Subcutaneous abdominal adipose tissue (tissue), 5 donors: Measurements from ENCODE around the gene PLA2G1B.

ENCODE experiments used
- H3K27ac ChIP-seq: one replicate; pipeline ENCODE4 v1.7.0; 2013; ENCODE audit warnings: low read depth, mild to moderate bottlenecking, inconsistent platforms, low read length, moderate library complexity
- H3K27me3 ChIP-seq, 5 donors: one replicate each; pipeline ENCODE4 v1.7.0; 2013; ENCODE audit warnings: low read length in 5 of 5, inconsistent platforms in 1 of 5; ENCODE audit not compliant: control insufficient read depth in 5 of 5, insufficient read depth in 4 of 5
- H3K36me3 ChIP-seq, 5 donors: one replicate each; pipeline ENCODE4 v1.7.0; 2013; ENCODE audit warnings: low read length in 5 of 5; ENCODE audit not compliant: control insufficient read depth in 5 of 5, insufficient read depth in 5 of 5
- H3K4me1 ChIP-seq, 5 donors: one replicate each; pipeline ENCODE4 v1.7.0; 2013; ENCODE audit warnings: low read length in 5 of 5, mild to moderate bottlenecking in 3 of 5, moderate library complexity in 1 of 5; ENCODE audit not compliant: control insufficient read depth in 5 of 5, insufficient read depth in 5 of 5
- H3K4me3 ChIP-seq, 5 donors: one replicate each; pipeline ENCODE4 v1.7.0; 2013; ENCODE audit warnings: low read length in 5 of 5, low read depth in 1 of 5
- H3K9ac ChIP-seq, 5 donors: one replicate each; pipeline ENCODE4 v1.7.0; 2013; ENCODE audit warnings: low read length in 5 of 5, mild to moderate bottlenecking in 4 of 5, moderate library complexity in 3 of 5
- H3K9me3 ChIP-seq, 5 donors: one replicate each; pipeline ENCODE4 v1.7.0; 2013; ENCODE audit warnings: low read length in 5 of 5; ENCODE audit not compliant: control insufficient read depth in 5 of 5
- donor health status: healthy.
- donor health status: healthy.
- donor health status: healthy.
- donor health status: healthy.
- donor health status: healthy.

Gene PLA2G1B

GRCh38 chr12:120301962-120302815 is 25.4 kb downstream of the PLA2G1B start, which contains the start of gene SIRT4:
TSS of gene SIRT4 (plus strand) at chr12:120302321. CDS start at chr12:120303562, 1,241 bp downstream.
- H3K36me3 ChIP-seq: peaks cover 0 to 2% (median 0%) of the 10 kb centered on the region in 5 donors
- H3K9me3 ChIP-seq: no peaks in the 10 kb centered on the region
- H3K9ac ChIP-seq: peak within 1 kb of the TSS; percentile 74 to 88 (median 84)
- peak within 1 kb of the TSS; percentile 78 for H3K27ac ChIP-seq
- peaks cover 0 to 9% (median 6%) of the 10 kb centered on the region in 5 donors for H3K4me1 ChIP-seq
- no peaks in the 10 kb centered on the region for H3K27me3 ChIP-seq
- H3K4me3 ChIP-seq: peak within 1 kb of the TSS; percentile 78 to 100 (median 93)

- no peaks in the 10 kb centered on the region for H3K27me3 ChIP-seq
- H3K36me3 ChIP-seq: no peaks in the 10 kb centered on the region
These were observed 34.7 kb downstream of the PLA2G1B start, which contains the start of gene RNU4-1 for GRCh38 chr12:120292661-120293531. TSS of gene RNU4-1 (minus strand) at chr12:120293237.

GRCh38 chr12:120292411-120292660 is 35.2 kb downstream of the PLA2G1B start:
- Histone ChIP-seq H3K36me3 (no peaks in the 10 kb centered on the region), H3K9me3 (no peaks in the 10 kb centered on the region), H3K9ac (peak overlapping the region; percentile 8 to 88 (median 79)), H3K27me3 (no peaks in the 10 kb centered on the region), H3K27ac (peak overlapping the region; percentile 97), H3K4me3 (peak overlapping the region; percentile 67 to 83 (median 69)), H3K4me1 (peaks cover 5 to 26% (median 19%) of the 10 kb centered on the region in 5 donors)

More at GRCh38 chr12:120292661-120293531, 34.7 kb downstream of the PLA2G1B start, which contains the start of gene RNU4-1:
- H3K9me3 ChIP-seq: no peaks in the 10 kb centered on the region
- H3K4me1 ChIP-seq: peaks cover 5 to 26% (median 19%) of the 10 kb centered on the region in 5 donors
- peak within 1 kb of the TSS; percentile 76 to 88 (median 82) for H3K9ac ChIP-seq
- H3K27ac ChIP-seq: peak within 1 kb of the TSS; percentile 97
- peak within 1 kb of the TSS; percentile 67 to 83 (median 69) for H3K4me3 ChIP-seq

DNA sequence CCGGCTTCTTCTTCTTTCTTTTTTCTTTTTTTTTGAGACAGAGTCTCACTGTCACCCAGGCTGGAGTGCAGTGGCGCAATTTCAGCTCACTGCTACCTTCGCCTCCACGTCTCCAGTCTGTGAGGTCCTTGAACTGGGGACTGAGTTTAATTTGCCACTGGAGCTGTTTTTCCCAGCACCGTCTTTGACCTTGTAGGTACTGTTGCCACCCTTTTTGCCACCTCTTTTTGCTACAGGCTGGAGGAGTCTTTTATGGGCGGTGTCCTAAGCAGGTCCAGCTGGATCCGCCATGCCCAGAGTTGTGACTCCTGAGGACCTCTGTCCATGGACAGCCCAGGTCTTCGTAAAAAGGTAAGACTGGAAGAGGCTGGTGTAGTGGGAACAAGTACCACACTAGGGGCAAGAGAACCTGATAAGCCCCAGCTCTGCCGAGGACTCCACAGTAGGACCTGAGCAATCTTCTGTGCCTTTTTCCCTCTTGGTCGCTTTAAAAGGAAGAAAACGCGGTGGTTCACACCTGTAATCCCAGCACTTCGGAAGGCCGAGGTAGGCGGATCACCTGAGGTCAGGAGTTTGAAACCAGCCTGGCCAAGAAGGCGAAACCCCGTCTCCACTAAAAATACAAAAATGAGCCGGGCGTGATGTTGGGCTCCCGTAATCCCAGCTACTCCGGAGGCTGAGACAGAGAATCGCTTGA is 36.8 kb downstream of the PLA2G1B start:
- Histone ChIP-seq H3K4me3 (peak overlapping the region; percentile 14 to 53 (median 38)), H3K9me3 (no peaks in the 10 kb centered on the region), H3K27me3 (no peaks in the 10 kb centered on the region), H3K4me1 (peaks cover 5 to 26% (median 19%) of the 10 kb centered on the region in 5 donors), H3K27ac (peak overlapping the region; percentile 97), H3K9ac (peak overlapping the region; percentile 30 to 86 (median 57)), H3K36me3 (no peaks in the 10 kb centered on the region)

DNA sequence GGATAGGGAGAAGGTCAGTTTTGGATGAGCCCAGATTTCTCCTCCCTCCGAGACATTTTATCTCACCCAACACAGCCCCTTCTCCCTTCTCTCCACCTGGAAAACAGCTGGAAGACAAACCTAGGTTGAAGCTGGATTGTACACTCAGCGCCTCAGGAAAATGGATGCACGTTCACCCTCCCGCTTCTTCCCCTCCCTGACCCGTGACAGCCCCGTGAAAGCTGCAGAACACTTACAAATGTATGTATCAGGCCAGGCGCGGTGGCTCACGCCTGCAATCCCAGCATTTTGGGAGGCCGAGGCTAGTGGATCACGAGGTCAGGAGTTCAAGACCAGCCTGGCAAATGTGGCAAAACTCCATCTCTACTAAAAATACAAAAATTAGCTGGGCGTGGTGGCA is 40.1 kb downstream of the PLA2G1B start:
- Histone ChIP-seq H3K9me3 (no peaks in the 10 kb centered on the region), H3K9ac (no peak overlapping the region), H3K4me1 (peaks cover 5 to 16% (median 15%) of the 10 kb centered on the region in 5 donors), H3K36me3 (no peaks in the 10 kb centered on the region), H3K4me3 (no peak overlapping the region), H3K27ac (no peak overlapping the region), H3K27me3 (no peaks in the 10 kb centered on the region)

GRCh38 chr12:120286768-120287490 is 40.6 kb downstream of the PLA2G1B start:
- Histone ChIP-seq H3K27ac (no peak overlapping the region), H3K9me3 (no peaks in the 10 kb centered on the region), H3K27me3 (no peaks in the 10 kb centered on the region), H3K36me3 (no peaks in the 10 kb centered on the region), H3K9ac (no peak overlapping the region), H3K4me1 (peaks cover 3 to 13% (median 11%) of the 10 kb centered on the region in 5 donors), H3K4me3 (no peak overlapping the region)

GRCh38 chr12:120284381-120284780 is 43.2 kb downstream of the PLA2G1B start:
- no peaks in the 10 kb centered on the region for H3K36me3 ChIP-seq
- H3K4me1 ChIP-seq: peaks cover 0 to 5% (median 0%) of the 10 kb centered on the region in 5 donors
- no peak overlapping the region for H3K4me3 ChIP-seq
- H3K27me3 ChIP-seq: no peaks in the 10 kb centered on the region
- H3K9ac ChIP-seq: no peak overlapping the region
- no peak overlapping the region for H3K27ac ChIP-seq
- no peaks in the 10 kb centered on the region for H3K9me3 ChIP-seq

DNA sequence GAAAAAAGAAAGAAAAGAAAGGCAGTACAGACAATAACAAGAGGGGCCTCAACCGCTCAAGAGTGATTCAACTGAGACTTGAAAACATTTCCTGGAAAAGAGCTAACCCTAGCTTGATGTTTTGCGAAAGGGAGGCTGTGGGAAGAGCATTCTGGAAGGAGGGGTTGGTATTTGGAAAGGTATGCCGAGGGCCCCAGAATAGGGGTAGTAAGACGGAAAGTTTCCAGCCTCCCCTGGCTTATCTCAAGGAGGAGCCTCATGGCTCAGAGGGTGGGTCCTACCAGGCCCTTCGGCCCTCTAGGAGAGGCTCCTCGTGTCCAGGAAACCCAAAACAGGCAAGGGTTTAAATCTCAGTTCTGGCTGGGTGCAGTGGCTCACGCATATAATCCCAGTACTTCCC is 44.3 kb downstream of the PLA2G1B start:
- no peaks in the 10 kb centered on the region for H3K9me3 ChIP-seq
- no peak overlapping the region for H3K27ac ChIP-seq
- no peaks in the 10 kb centered on the region for H3K27me3 ChIP-seq
- H3K9ac ChIP-seq: no peak overlapping the region
- H3K4me3 ChIP-seq: no peak overlapping the region
- no peaks in the 10 kb centered on the region for H3K36me3 ChIP-seq
- H3K4me1 ChIP-seq: peaks cover 0 to 5% (median 0%) of the 10 kb centered on the region in 5 donors
